Effector CD8-positive, alpha-beta T cell (primary cell): Measurements from ENCODE around the gene UBTD1.

Source experiments
- DNase-seq: peaks from one replicate; lab custom pipeline; 2025; lab: John Stamatoyannopoulos, UW

Gene UBTD1

GRCh38 chr10:97482381-97482780 lies 16.3 kb upstream of the UBTD1 start:
- no peak for DNase-seq

GRCh38 chr10:97483506-97483905 lies 15.2 kb upstream of the UBTD1 start:
- no peak for DNase-seq

- no peak for DNase-seq
These were observed 14.8 kb upstream of the UBTD1 start for GRCh38 chr10:97483921-97484320.

GRCh38 chr10:97485647-97486281 lies 13.0 kb upstream of the UBTD1 start:
- DNase-seq, result no peak

GRCh38 chr10:97490592-97490991 lies 8.1 kb upstream of the UBTD1 start:
- DNase-seq, result no peak

- no peak for DNase-seq
These were observed 4.6 kb upstream of the UBTD1 start for GRCh38 chr10:97494151-97494550.

- no peak for DNase-seq
These were observed 3.7 kb upstream of the UBTD1 start for GRCh38 chr10:97494863-97495506.

GRCh38 chr10:97497572-97498075 lies 1.1 kb upstream of the UBTD1 start:
- peak; percentile 53 for DNase-seq

- peak; percentile 98 for DNase-seq
These were observed 466 bp upstream of the UBTD1 start, which contains the start of gene MMS19 for GRCh38 chr10:97498076-97498840. Gene MMS19, minus strand, starts transcription at chr10:97498422. Its CDS starts 38 bp downstream, at chr10:97498384.

GRCh38 chr10:97499561-97500296 lies 1.0 kb downstream of the UBTD1 start:
- DNase-seq, result no peak

- no peak for DNase-seq
These were observed 1.5 kb downstream of the UBTD1 start for GRCh38 chr10:97500297-97500575.

GRCh38 chr10:97502916-97503315 lies 4.2 kb downstream of the UBTD1 start:
- DNase-seq, result no peak

- no peak for DNase-seq
These were observed 4.7 kb downstream of the UBTD1 start for GRCh38 chr10:97503406-97503805.

GRCh38 chr10:97505152-97505551 lies 6.4 kb downstream of the UBTD1 start:
- DNase-seq, result no peak

- DNase-seq, result no peak
These were observed 7.7 kb downstream of the UBTD1 start for GRCh38 chr10:97506199-97506991.

GRCh38 chr10:97508342-97508741 lies 9.6 kb downstream of the UBTD1 start:
- no peak for DNase-seq

GRCh38 chr10:97509120-97509680 lies 10.5 kb downstream of the UBTD1 start:
- no peak for DNase-seq

GRCh38 chr10:97510686-97511085 lies 12.0 kb downstream of the UBTD1 start:
- no peak for DNase-seq

- DNase-seq, result no peak
These were observed 13.2 kb downstream of the UBTD1 start for GRCh38 chr10:97511711-97512440.

- no peak for DNase-seq
These were observed 14.3 kb downstream of the UBTD1 start for GRCh38 chr10:97512993-97513392.
